Breast epithelium (tissue), 3 donors: Measurements from ENCODE around the gene SAFB2.

Experiments used
- CTCF ChIP-seq, 3 donors: fragments of 450-650 bp; IDR thresholded peaks; one replicate each; pipeline ENCODE4 v1.5.1; 2016 to 2017; ENCODE audit warnings: antibody characterized with exemption in 3 of 3, mild to moderate bottlenecking in 3 of 3, moderate library complexity in 3 of 3
- POLR2A ChIP-seq: fragments of 450-650 bp; IDR thresholded peaks from one replicate; pipeline ENCODE4 v1.6.1; 2016; ENCODE audit warnings: antibody characterized with exemption, mild to moderate bottlenecking, moderate library complexity
- POLR2AphosphoS5 ChIP-seq, 3 donors: sonication (generic); formaldehyde crosslinking; IDR thresholded peaks; one replicate each; pipeline ENCODE4 v1.6.1; 2017; ENCODE audit warnings: antibody characterized with exemption in 3 of 3

- TF ChIP-seq CTCF (IDR thresholded peaks at IDR 0.05) (no peak), POLR2A (no peak), POLR2AphosphoS5 (IDR thresholded peaks at IDR 0.05) (no peak)
These were observed 28.0 kb downstream of the SAFB2 start for GRCh38 chr19:5594521-5594950.
